Ishikawa (cell line): ENCODE data around the gene FARS2.

Source experiments
- EP300 ChIP-seq: IDR thresholded peaks from 2 replicates; pipeline ENCODE4 v1.6.1; 2012; ENCODE audit warnings: borderline replicate concordance
- FOXM1 ChIP-seq: IDR thresholded peaks from 2 replicates; pipeline ENCODE4 v1.6.1; 2012; ENCODE audit warnings: low read depth, borderline replicate concordance
- TAF1 ChIP-seq: IDR thresholded peaks from 2 replicates; pipeline ENCODE4 v1.6.1; 2012; ENCODE audit warnings: low read depth, mild to moderate bottlenecking
- TF ChIP-seq, protein P1 (sequence below): IDR thresholded peaks from 2 replicates; pipeline ENCODE4 v1.6.1; 2012; ENCODE audit warnings: low read depth, mild to moderate bottlenecking

DNA sequence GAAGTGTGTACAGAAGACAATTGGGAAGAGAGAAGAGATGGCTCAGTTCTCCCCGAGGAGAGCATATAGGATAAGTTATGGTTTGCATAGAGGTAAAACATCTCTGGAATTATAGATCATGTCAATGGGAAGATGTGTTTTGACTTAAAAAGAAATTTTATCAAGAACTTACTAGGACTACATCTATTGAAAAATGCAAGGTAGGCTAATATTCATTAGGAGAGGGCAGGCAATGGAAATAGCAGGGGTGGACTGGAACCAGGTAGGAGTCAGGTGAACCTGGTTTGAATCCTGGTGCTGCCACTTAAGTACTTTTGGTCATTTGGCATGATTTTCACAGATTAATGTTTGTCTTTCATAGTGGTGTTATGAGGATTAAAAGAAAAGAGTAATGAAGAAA lies 96.2 kb downstream of the FARS2 start:
- TF ChIP-seq EP300 (no peak), FOXM1 (no peak), TAF1 (no peak)
- TF ChIP-seq, protein P1, sequence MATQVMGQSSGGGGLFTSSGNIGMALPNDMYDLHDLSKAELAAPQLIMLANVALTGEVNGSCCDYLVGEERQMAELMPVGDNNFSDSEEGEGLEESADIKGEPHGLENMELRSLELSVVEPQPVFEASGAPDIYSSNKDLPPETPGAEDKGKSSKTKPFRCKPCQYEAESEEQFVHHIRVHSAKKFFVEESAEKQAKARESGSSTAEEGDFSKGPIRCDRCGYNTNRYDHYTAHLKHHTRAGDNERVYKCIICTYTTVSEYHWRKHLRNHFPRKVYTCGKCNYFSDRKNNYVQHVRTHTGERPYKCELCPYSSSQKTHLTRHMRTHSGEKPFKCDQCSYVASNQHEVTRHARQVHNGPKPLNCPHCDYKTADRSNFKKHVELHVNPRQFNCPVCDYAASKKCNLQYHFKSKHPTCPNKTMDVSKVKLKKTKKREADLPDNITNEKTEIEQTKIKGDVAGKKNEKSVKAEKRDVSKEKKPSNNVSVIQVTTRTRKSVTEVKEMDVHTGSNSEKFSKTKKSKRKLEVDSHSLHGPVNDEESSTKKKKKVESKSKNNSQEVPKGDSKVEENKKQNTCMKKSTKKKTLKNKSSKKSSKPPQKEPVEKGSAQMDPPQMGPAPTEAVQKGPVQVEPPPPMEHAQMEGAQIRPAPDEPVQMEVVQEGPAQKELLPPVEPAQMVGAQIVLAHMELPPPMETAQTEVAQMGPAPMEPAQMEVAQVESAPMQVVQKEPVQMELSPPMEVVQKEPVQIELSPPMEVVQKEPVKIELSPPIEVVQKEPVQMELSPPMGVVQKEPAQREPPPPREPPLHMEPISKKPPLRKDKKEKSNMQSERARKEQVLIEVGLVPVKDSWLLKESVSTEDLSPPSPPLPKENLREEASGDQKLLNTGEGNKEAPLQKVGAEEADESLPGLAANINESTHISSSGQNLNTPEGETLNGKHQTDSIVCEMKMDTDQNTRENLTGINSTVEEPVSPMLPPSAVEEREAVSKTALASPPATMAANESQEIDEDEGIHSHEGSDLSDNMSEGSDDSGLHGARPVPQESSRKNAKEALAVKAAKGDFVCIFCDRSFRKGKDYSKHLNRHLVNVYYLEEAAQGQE = no peak
